Activated CD4-positive, alpha-beta memory T cell treated with anti-CD3 and anti-CD28 coated beads, Interleukin-2, amount 10 ng/mL, durations not matched to agents 7 days and 5 days (primary cell): ENCODE data around the gene METTL24. TPM values are rescaled to one million over a fixed set of nuclear protein-coding genes. Genes with fewer than 3 reads are reported as not detected.
"Not testable (repeated sequence)": the region's sequence is repeated elsewhere in the genome, so short reads cannot be mapped to it uniquely, and the experiment has no call there.

Experiments
- CTCF ChIA-PET: fragments of 350-600 bp; sonication (Branson Sonifier 250); formaldehyde crosslinking; loops from one replicate; lab custom pipeline; 2021; ENCODE audit warnings: antibody characterized with exemption, inconsistent platforms; lab: Charles Lee
- POLR2A ChIA-PET: fragments of 350-600 bp; sonication (Branson Sonifier 250); formaldehyde crosslinking; loops from one replicate; lab custom pipeline; 2021; ENCODE audit warnings: antibody characterized with exemption; lab: Charles Lee
- DNase-seq: peaks from one replicate; pipeline ENCODE4 v3.0.0-alpha.2; 2020
- H3K27ac Mint-ChIP-seq: one replicate; pipeline ENCODE4 v1.8.0; 2021; ENCODE audit warnings: mild to moderate bottlenecking, mixed read lengths
- H3K27me3 Mint-ChIP-seq: one replicate; pipeline ENCODE4 v1.8.0; 2021; ENCODE audit warnings: mixed read lengths
- H3K36me3 Mint-ChIP-seq: one replicate; pipeline ENCODE4 v1.8.0; 2021; ENCODE audit warnings: low read depth, mixed read lengths
- H3K4me1 Mint-ChIP-seq: one replicate; pipeline ENCODE4 v1.8.0; 2021; ENCODE audit warnings: mixed read lengths
- H3K4me3 Mint-ChIP-seq: one replicate; pipeline ENCODE4 v1.8.0; 2021; ENCODE audit warnings: mild to moderate bottlenecking, mixed read lengths
- H3K9me3 Mint-ChIP-seq: one replicate; pipeline ENCODE4 v1.8.0; 2021; ENCODE audit warnings: mixed read lengths
- total RNA-seq, 2 experiments: library from RNA; stranded (reverse); gene quantifications; one replicate each; pipeline ENCODE4 v1.2.3, GENCODE V29; 2021

Gene METTL24
- total RNA-seq, 2 experiments from 2014 or later, result not detected

GRCh38 chr6:110355727-110356126, 2.4 kb downstream of the METTL24 start:
- no peak overlapping the region for H3K4me3 Mint-ChIP-seq
- H3K27ac Mint-ChIP-seq, result no peak overlapping the region
- no peaks in the 10 kb centered on the region for H3K9me3 Mint-ChIP-seq
- CTCF ChIA-PET, result no interaction called here
- no peaks in the 10 kb centered on the region for H3K36me3 Mint-ChIP-seq
- peaks cover 51% of the 10 kb centered on the region for H3K27me3 Mint-ChIP-seq
- no peak for DNase-seq
- POLR2A ChIA-PET, result no interaction called here
- peaks cover 2% of the 10 kb centered on the region for H3K4me1 Mint-ChIP-seq

- ChIA-PET CTCF (no interaction called here), POLR2A (no interaction called here)
- H3K4me1 Mint-ChIP-seq, result peaks cover 2% of the 10 kb centered on the region
- H3K9me3 Mint-ChIP-seq, result no peaks in the 10 kb centered on the region
- H3K27ac Mint-ChIP-seq, result no peak overlapping the region
- H3K4me3 Mint-ChIP-seq, result no peak overlapping the region
- H3K36me3 Mint-ChIP-seq, result no peaks in the 10 kb centered on the region
- no peak for DNase-seq
- H3K27me3 Mint-ChIP-seq, result peaks cover 48% of the 10 kb centered on the region
These were observed 3.1 kb downstream of the METTL24 start for GRCh38 chr6:110355022-110355421.

- ChIA-PET POLR2A (no interaction called here), CTCF (no interaction called here)
- Mint-ChIP-seq H3K4me3 (no peak overlapping the region), H3K36me3 (no peaks in the 10 kb centered on the region), H3K27ac (no peak overlapping the region), H3K9me3 (no peaks in the 10 kb centered on the region), H3K4me1 (peaks cover 2% of the 10 kb centered on the region), H3K27me3 (peaks cover 43% of the 10 kb centered on the region)
- DNase-seq, result no peak
These were observed 4.0 kb downstream of the METTL24 start for GRCh38 chr6:110354153-110354552.

- Mint-ChIP-seq H3K9me3 (no peaks in the 10 kb centered on the region), H3K36me3 (no peaks in the 10 kb centered on the region), H3K27ac (no peak overlapping the region), H3K4me1 (peaks cover 2% of the 10 kb centered on the region), H3K27me3 (peaks cover 38% of the 10 kb centered on the region), H3K4me3 (no peak overlapping the region)
- POLR2A ChIA-PET, result no interaction called here
- no peak for DNase-seq
- CTCF ChIA-PET, result interaction anchor here (0.7 kb wide), 1 partner anchor 167 kb away, joined by 4 read pairs; no protein-coding TSS in a partner anchor
These were observed 4.6 kb downstream of the METTL24 start for GRCh38 chr6:110353457-110354001.

GRCh38 chr6:110352563-110353262, 5.4 kb downstream of the METTL24 start:
- POLR2A ChIA-PET, result no interaction called here
- Mint-ChIP-seq H3K27ac (no peak overlapping the region), H3K4me1 (peaks cover 2% of the 10 kb centered on the region), H3K27me3 (peaks cover 37% of the 10 kb centered on the region), H3K4me3 (no peak overlapping the region), H3K36me3 (no peaks in the 10 kb centered on the region), H3K9me3 (no peaks in the 10 kb centered on the region)
- CTCF ChIA-PET, result no interaction called here
- DNase-seq, result no peak

- Mint-ChIP-seq H3K36me3 (no peaks in the 10 kb centered on the region), H3K4me1 (no peaks in the 10 kb centered on the region), H3K9me3 (no peaks in the 10 kb centered on the region), H3K4me3 (no peak overlapping the region), H3K27ac (no peak overlapping the region), H3K27me3 (peaks cover 30% of the 10 kb centered on the region)
- no peak for DNase-seq
- POLR2A ChIA-PET, result no interaction called here
- CTCF ChIA-PET, result no interaction called here
These were observed 6.2 kb downstream of the METTL24 start for GRCh38 chr6:110351986-110352385.

- POLR2A ChIA-PET, result no interaction called here
- Mint-ChIP-seq H3K27ac (no peak overlapping the region), H3K9me3 (no peaks in the 10 kb centered on the region), H3K36me3 (no peaks in the 10 kb centered on the region), H3K4me3 (no peak overlapping the region), H3K4me1 (no peaks in the 10 kb centered on the region), H3K27me3 (peaks cover 28% of the 10 kb centered on the region)
- CTCF ChIA-PET, result no interaction called here
- no peak for DNase-seq
These were observed 6.6 kb downstream of the METTL24 start for GRCh38 chr6:110351546-110351945.

- DNase-seq, H3K4me1 Mint-ChIP-seq, H3K9me3 Mint-ChIP-seq, H3K4me3 Mint-ChIP-seq, H3K36me3 Mint-ChIP-seq, POLR2A ChIA-PET, CTCF ChIA-PET, H3K27ac Mint-ChIP-seq: not testable (repeated sequence)
- H3K27me3 Mint-ChIP-seq, result peaks cover 22% of the 10 kb centered on the region
These were observed 7.6 kb downstream of the METTL24 start for GRCh38 chr6:110350593-110350992.

- H3K36me3 Mint-ChIP-seq, result no peaks in the 10 kb centered on the region
- CTCF ChIA-PET, result no interaction called here
- no peak overlapping the region for H3K4me3 Mint-ChIP-seq
- no peak overlapping the region for H3K27ac Mint-ChIP-seq
- H3K9me3 Mint-ChIP-seq, result no peaks in the 10 kb centered on the region
- POLR2A ChIA-PET, result no interaction called here
- H3K27me3 Mint-ChIP-seq, result peaks cover 19% of the 10 kb centered on the region
- no peak for DNase-seq
- no peaks in the 10 kb centered on the region for H3K4me1 Mint-ChIP-seq
These were observed 9.0 kb downstream of the METTL24 start for GRCh38 chr6:110348961-110349690.

GRCh38 chr6:110345025-110345424, 13.1 kb downstream of the METTL24 start:
- H3K4me3 Mint-ChIP-seq, result no peak overlapping the region
- DNase-seq, result no peak
- ChIA-PET CTCF (no interaction called here), POLR2A (no interaction called here)
- H3K4me1 Mint-ChIP-seq, result no peaks in the 10 kb centered on the region
- no peaks in the 10 kb centered on the region for H3K36me3 Mint-ChIP-seq
- H3K27ac Mint-ChIP-seq, result no peak overlapping the region
- peaks cover 19% of the 10 kb centered on the region for H3K27me3 Mint-ChIP-seq
- no peaks in the 10 kb centered on the region for H3K9me3 Mint-ChIP-seq

GRCh38 chr6:110342759-110343158, 15.4 kb downstream of the METTL24 start:
- Mint-ChIP-seq H3K4me3 (no peak overlapping the region), H3K9me3 (no peaks in the 10 kb centered on the region), H3K4me1 (no peaks in the 10 kb centered on the region), H3K36me3 (no peaks in the 10 kb centered on the region), H3K27me3 (peaks cover 28% of the 10 kb centered on the region), H3K27ac (no peak overlapping the region)
- POLR2A ChIA-PET, result no interaction called here
- CTCF ChIA-PET, result no interaction called here
- no peak for DNase-seq

- H3K9me3 Mint-ChIP-seq, result no peaks in the 10 kb centered on the region
- POLR2A ChIA-PET, result no interaction called here
- H3K36me3 Mint-ChIP-seq, result no peaks in the 10 kb centered on the region
- H3K27me3 Mint-ChIP-seq, result peaks cover 34% of the 10 kb centered on the region
- H3K4me3 Mint-ChIP-seq, result no peak overlapping the region
- DNase-seq, result no peak
- no peaks in the 10 kb centered on the region for H3K4me1 Mint-ChIP-seq
- no peak overlapping the region for H3K27ac Mint-ChIP-seq
- CTCF ChIA-PET, result no interaction called here
These were observed 16.2 kb downstream of the METTL24 start for GRCh38 chr6:110341663-110342596.

GRCh38 chr6:110341067-110341466, 17.1 kb downstream of the METTL24 start:
- Mint-ChIP-seq H3K36me3 (no peaks in the 10 kb centered on the region), H3K4me1 (no peaks in the 10 kb centered on the region), H3K27me3 (peaks cover 35% of the 10 kb centered on the region), H3K9me3 (no peaks in the 10 kb centered on the region), H3K4me3 (no peak overlapping the region), H3K27ac (no peak overlapping the region)
- POLR2A ChIA-PET, result no interaction called here
- no peak for DNase-seq
- CTCF ChIA-PET, result no interaction called here
